Mononuclear cell (primary cell): ENCODE measurements around the gene CCL8. TPM values are rescaled to one million over a fixed set of nuclear protein-coding genes. Genes with fewer than 3 reads are reported as not detected.
"Not testable (repeated sequence)": the region's sequence is repeated elsewhere in the genome, so short reads cannot be mapped to it uniquely, and the experiment has no call there.

ENCODE experiments used
- H3K27me3 ChIP-seq: 2 replicates; pipeline ENCODE4 v1.6.0; 2011; ENCODE audit warnings: low read length, control low read depth; ENCODE audit not compliant: insufficient read depth
- H3K4me1 ChIP-seq: 2 replicates; pipeline ENCODE4 v1.5.1; 2011; ENCODE audit warnings: mild to moderate bottlenecking, low read length, control low read depth; ENCODE audit not compliant: insufficient read depth
- H3K4me3 ChIP-seq: 2 replicates; pipeline ENCODE4 v1.5.1; 2011; ENCODE audit warnings: mild to moderate bottlenecking, low read length, moderate library complexity
- H3K9me3 ChIP-seq: 2 replicates; pipeline ENCODE4 v1.5.1; 2011; ENCODE audit warnings: low read depth, mild to moderate bottlenecking, control low read depth, low read length
- total RNA-seq: library from RNA; depleted of rRNA; stranded (reverse); fragments of >200 nt; gene quantifications from one replicate; pipeline ENCODE4 v1.2.3, GENCODE V29; 2012

The CCL8 gene
- total RNA-seq, 1 donor: not detected

GRCh38 chr17:34305061-34305460 is 14.2 kb upstream of the CCL8 start:
- Histone ChIP-seq H3K9me3 (no peaks in the 10 kb centered on the region), H3K4me1 (peaks cover 43% of the 10 kb centered on the region), H3K27me3 (no peaks in the 10 kb centered on the region), H3K4me3 (no peak overlapping the region)

GRCh38 chr17:34305606-34306005 is 13.6 kb upstream of the CCL8 start:
- no peaks in the 10 kb centered on the region for H3K27me3 ChIP-seq
- no peaks in the 10 kb centered on the region for H3K9me3 ChIP-seq
- peaks cover 43% of the 10 kb centered on the region for H3K4me1 ChIP-seq

GRCh38 chr17:34306466-34306865 is 12.8 kb upstream of the CCL8 start:
- Histone ChIP-seq H3K4me3 (no peak overlapping the region), H3K27me3 (peaks cover 4% of the 10 kb centered on the region), H3K4me1 (peaks cover 43% of the 10 kb centered on the region), H3K9me3 (no peaks in the 10 kb centered on the region)

More at GRCh38 chr17:34305606-34306005, 13.6 kb upstream of the CCL8 start:
- H3K4me3 ChIP-seq: no peak overlapping the region

- Histone ChIP-seq H3K9me3 (no peaks in the 10 kb centered on the region), H3K4me3 (no peak overlapping the region), H3K27me3 (peaks cover 4% of the 10 kb centered on the region), H3K4me1 (peaks cover 41% of the 10 kb centered on the region)
Measured at GRCh38 chr17:34307110-34307509, 12.1 kb upstream of the CCL8 start.

- Histone ChIP-seq H3K4me1 (peaks cover 35% of the 10 kb centered on the region), H3K27me3 (peaks cover 6% of the 10 kb centered on the region), H3K9me3 (no peaks in the 10 kb centered on the region), H3K4me3 (no peak overlapping the region)
Measured at GRCh38 chr17:34308371-34308770, 10.9 kb upstream of the CCL8 start.

- no peaks in the 10 kb centered on the region for H3K9me3 ChIP-seq
- H3K4me3 ChIP-seq: no peak overlapping the region
- H3K27me3 ChIP-seq: peaks cover 6% of the 10 kb centered on the region
- H3K4me1 ChIP-seq: peaks cover 51% of the 10 kb centered on the region
Measured at GRCh38 chr17:34311291-34311690, 7.9 kb upstream of the CCL8 start.

- Histone ChIP-seq H3K4me1 (peaks cover 43% of the 10 kb centered on the region), H3K4me3 (no peak overlapping the region), H3K27me3 (peaks cover 6% of the 10 kb centered on the region), H3K9me3 (no peaks in the 10 kb centered on the region)
Measured at GRCh38 chr17:34312080-34312479, 7.2 kb upstream of the CCL8 start.

- H3K4me3 ChIP-seq: no peak overlapping the region
- H3K9me3 ChIP-seq: no peaks in the 10 kb centered on the region
- H3K4me1 ChIP-seq: peaks cover 33% of the 10 kb centered on the region
- H3K27me3 ChIP-seq: peaks cover 6% of the 10 kb centered on the region
Measured at GRCh38 chr17:34313164-34313563, 6.1 kb upstream of the CCL8 start.

- Histone ChIP-seq H3K4me3 (no peak overlapping the region), H3K9me3 (no peaks in the 10 kb centered on the region), H3K27me3 (peaks cover 6% of the 10 kb centered on the region), H3K4me1 (peaks cover 37% of the 10 kb centered on the region)
Measured at GRCh38 chr17:34314279-34314678, 5.0 kb upstream of the CCL8 start.

GRCh38 chr17:34318474-34318873 is 761 bp upstream of the CCL8 start:
- Histone ChIP-seq H3K4me1 (peaks cover 33% of the 10 kb centered on the region), H3K9me3 (no peaks in the 10 kb centered on the region), H3K27me3 (no peaks in the 10 kb centered on the region), H3K4me3 (no peak overlapping the region)

GRCh38 chr17:34321964-34322363 is 2.7 kb downstream of the CCL8 start:
- H3K27me3 ChIP-seq: peaks cover 4% of the 10 kb centered on the region
- H3K9me3 ChIP-seq: no peaks in the 10 kb centered on the region
- H3K4me1 ChIP-seq: peaks cover 13% of the 10 kb centered on the region
- no peak overlapping the region for H3K4me3 ChIP-seq

- H3K9me3 ChIP-seq, H3K27me3 ChIP-seq, H3K4me1 ChIP-seq, H3K4me3 ChIP-seq: not testable (repeated sequence)
Measured at GRCh38 chr17:34327580-34327979, 8.3 kb downstream of the CCL8 start.

GRCh38 chr17:34337701-34338100 is 18.5 kb downstream of the CCL8 start:
- Histone ChIP-seq H3K4me1 (no peaks in the 10 kb centered on the region), H3K9me3 (no peaks in the 10 kb centered on the region), H3K27me3 (peaks cover 17% of the 10 kb centered on the region), H3K4me3 (no peak overlapping the region)

GRCh38 chr17:34339138-34339770 is 20.0 kb downstream of the CCL8 start:
- no peaks in the 10 kb centered on the region for H3K9me3 ChIP-seq
- no peak overlapping the region for H3K4me3 ChIP-seq
- no peaks in the 10 kb centered on the region for H3K4me1 ChIP-seq
- H3K27me3 ChIP-seq: peaks cover 23% of the 10 kb centered on the region

- peaks cover 23% of the 10 kb centered on the region for H3K27me3 ChIP-seq
- no peaks in the 10 kb centered on the region for H3K4me1 ChIP-seq
- no peak overlapping the region for H3K4me3 ChIP-seq
- H3K9me3 ChIP-seq: no peaks in the 10 kb centered on the region
Measured at GRCh38 chr17:34341916-34342315, 22.7 kb downstream of the CCL8 start.

GRCh38 chr17:34347063-34347462 is 27.8 kb downstream of the CCL8 start:
- Histone ChIP-seq H3K4me3 (no peak overlapping the region), H3K4me1 (no peaks in the 10 kb centered on the region), H3K9me3 (no peaks in the 10 kb centered on the region), H3K27me3 (peaks cover 7% of the 10 kb centered on the region)
